Neural progenitor cell (in vitro differentiated cells): ENCODE data around the gene SEC14L6. TPM values are rescaled to one million over a fixed set of nuclear protein-coding genes. Genes with fewer than 3 reads are reported as not detected.

Source experiments
- DNase-seq: peaks from one replicate; pipeline ENCODE4 v3.0.0-alpha.2; 2016; ENCODE audit warnings: low spot score
- H2AFZ ChIP-seq: fragments of 200-600 bp; sonication (generic); replicated peaks from 2 replicates; pipeline ENCODE4 v1.6.1; 2016; ENCODE audit warnings: antibody characterized with exemption
- H3F3A ChIP-seq: fragments of 200-600 bp; sonication (generic); 2 replicates; pipeline ENCODE4 v1.6.1; 2016; ENCODE audit warnings: antibody characterized with exemption, low read depth
- H3K27ac ChIP-seq: fragments of 200-600 bp; sonication (generic); 2 replicates; pipeline ENCODE4 v1.5.1; 2016; ENCODE audit warnings: mild to moderate bottlenecking
- H3K27me3 ChIP-seq: fragments of 200-600 bp; sonication (generic); 2 replicates; pipeline ENCODE4 v1.6.1; 2016; ENCODE audit warnings: mild to moderate bottlenecking, moderate library complexity
- H3K36me3 ChIP-seq: fragments of 200-600 bp; sonication (generic); 2 replicates; pipeline ENCODE4 v1.5.1; 2016
- H3K4me1 ChIP-seq: fragments of 200-600 bp; sonication (generic); 2 replicates; pipeline ENCODE4 v1.6.1; 2016; ENCODE audit warnings: mixed run types
- H3K4me2 ChIP-seq: fragments of 200-600 bp; sonication (generic); 2 replicates; pipeline ENCODE4 v1.6.1; 2016
- H3K4me3 ChIP-seq: fragments of 200-600 bp; sonication (generic); 2 replicates; pipeline ENCODE4 v1.5.1; 2016
- H3K79me2 ChIP-seq: fragments of 200-600 bp; sonication (generic); 2 replicates; pipeline ENCODE4 v1.6.1; 2016; ENCODE audit warnings: low read depth
- H3K9ac ChIP-seq: fragments of 200-600 bp; sonication (generic); 2 replicates; pipeline ENCODE4 v1.6.1; 2016
- H3K9me3 ChIP-seq: fragments of 200-600 bp; sonication (generic); 2 replicates; pipeline ENCODE4 v1.5.1; 2016; ENCODE audit warnings: low read depth
- H4K20me1 ChIP-seq: fragments of 200-600 bp; sonication (generic); 2 replicates; pipeline ENCODE4 v1.6.1; 2016; ENCODE audit warnings: low read depth
- H3K27ac Mint-ChIP-seq: 3 replicates; pipeline ENCODE4 v1.8.0; 2021; ENCODE audit warnings: mixed read lengths
- H3K27me3 Mint-ChIP-seq: 2 replicates; pipeline ENCODE4 v1.8.0; 2022; ENCODE audit warnings: low read depth, mild to moderate bottlenecking, inconsistent platforms, moderate library complexity, mixed read lengths; ENCODE audit not compliant: insufficient read depth
- H3K36me3 Mint-ChIP-seq: 3 replicates; pipeline ENCODE4 v1.8.0; 2021; ENCODE audit warnings: mixed read lengths
- H3K4me1 Mint-ChIP-seq: 3 replicates; pipeline ENCODE4 v1.8.0; 2021; ENCODE audit warnings: mixed read lengths
- H3K4me3 Mint-ChIP-seq: 3 replicates; pipeline ENCODE4 v1.8.0; 2021; ENCODE audit warnings: mild to moderate bottlenecking, moderate library complexity, mixed read lengths
- H3K9me3 Mint-ChIP-seq: 3 replicates; pipeline ENCODE4 v1.8.0; 2020; ENCODE audit warnings: mixed read lengths
- EZH2 ChIP-seq: fragments of 200-600 bp; sonication (generic); IDR thresholded peaks from 2 replicates; pipeline ENCODE4 v1.6.1; 2017; ENCODE audit warnings: antibody characterized with exemption, mild to moderate bottlenecking, moderate library complexity
- EZH2phosphoT487 ChIP-seq: fragments of 200-600 bp; sonication (generic); IDR thresholded peaks from 2 replicates; pipeline ENCODE4 v1.6.1; 2017; ENCODE audit warnings: antibody characterized with exemption
- total RNA-seq: library from RNA; depleted of rRNA; stranded (reverse); fragments of >200 nt; gene quantifications from 2 replicates; pipeline ENCODE4 v1.2.3, GENCODE V29; 2015; ENCODE audit warnings: low replicate concordance
- TF ChIP-seq, protein P1 (sequence below): fragments of 200-600 bp; sonication (generic); IDR thresholded peaks from 2 replicates; pipeline ENCODE4 v1.5.1; 2017; ENCODE audit warnings: antibody characterized with exemption, mild to moderate bottlenecking

SEC14L6 gene
- total RNA-seq, 1 donor from 2014 or later = 2.4 TPM

GRCh38 chr22:30483169-30483568 lies 63.4 kb downstream of the SEC14L6 start:
- no peaks in the 10 kb centered on the region for H3K9me3 ChIP-seq
- no peaks in the 10 kb centered on the region for H3K79me2 ChIP-seq
- Mint-ChIP-seq H3K4me1 (no peaks in the 10 kb centered on the region), H3K27ac (no peak overlapping the region), H3K9me3 (peaks cover 2% of the 10 kb centered on the region), H3K36me3 (no peaks in the 10 kb centered on the region), H3K4me3 (no peak overlapping the region), H3K27me3 (peaks cover 6% of the 10 kb centered on the region)
- no peaks in the 10 kb centered on the region for H3K27me3 ChIP-seq
- TF ChIP-seq, protein P1, sequence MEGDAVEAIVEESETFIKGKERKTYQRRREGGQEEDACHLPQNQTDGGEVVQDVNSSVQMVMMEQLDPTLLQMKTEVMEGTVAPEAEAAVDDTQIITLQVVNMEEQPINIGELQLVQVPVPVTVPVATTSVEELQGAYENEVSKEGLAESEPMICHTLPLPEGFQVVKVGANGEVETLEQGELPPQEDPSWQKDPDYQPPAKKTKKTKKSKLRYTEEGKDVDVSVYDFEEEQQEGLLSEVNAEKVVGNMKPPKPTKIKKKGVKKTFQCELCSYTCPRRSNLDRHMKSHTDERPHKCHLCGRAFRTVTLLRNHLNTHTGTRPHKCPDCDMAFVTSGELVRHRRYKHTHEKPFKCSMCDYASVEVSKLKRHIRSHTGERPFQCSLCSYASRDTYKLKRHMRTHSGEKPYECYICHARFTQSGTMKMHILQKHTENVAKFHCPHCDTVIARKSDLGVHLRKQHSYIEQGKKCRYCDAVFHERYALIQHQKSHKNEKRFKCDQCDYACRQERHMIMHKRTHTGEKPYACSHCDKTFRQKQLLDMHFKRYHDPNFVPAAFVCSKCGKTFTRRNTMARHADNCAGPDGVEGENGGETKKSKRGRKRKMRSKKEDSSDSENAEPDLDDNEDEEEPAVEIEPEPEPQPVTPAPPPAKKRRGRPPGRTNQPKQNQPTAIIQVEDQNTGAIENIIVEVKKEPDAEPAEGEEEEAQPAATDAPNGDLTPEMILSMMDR = no peak
- TF ChIP-seq EZH2phosphoT487 = no peak
- no peak for TF ChIP-seq EZH2
- H4K20me1 ChIP-seq = no peaks in the 10 kb centered on the region
- no peak for DNase-seq
- H3K27ac ChIP-seq = no peak overlapping the region
- no peak overlapping the region for H2AFZ ChIP-seq
- H3K4me3 ChIP-seq = no peak overlapping the region
- no peak overlapping the region for H3K4me2 ChIP-seq
- no peaks in the 10 kb centered on the region for H3F3A ChIP-seq
- no peaks in the 10 kb centered on the region for H3K36me3 ChIP-seq
- H3K4me1 ChIP-seq = no peaks in the 10 kb centered on the region
- H3K9ac ChIP-seq = no peak overlapping the region

DNA sequence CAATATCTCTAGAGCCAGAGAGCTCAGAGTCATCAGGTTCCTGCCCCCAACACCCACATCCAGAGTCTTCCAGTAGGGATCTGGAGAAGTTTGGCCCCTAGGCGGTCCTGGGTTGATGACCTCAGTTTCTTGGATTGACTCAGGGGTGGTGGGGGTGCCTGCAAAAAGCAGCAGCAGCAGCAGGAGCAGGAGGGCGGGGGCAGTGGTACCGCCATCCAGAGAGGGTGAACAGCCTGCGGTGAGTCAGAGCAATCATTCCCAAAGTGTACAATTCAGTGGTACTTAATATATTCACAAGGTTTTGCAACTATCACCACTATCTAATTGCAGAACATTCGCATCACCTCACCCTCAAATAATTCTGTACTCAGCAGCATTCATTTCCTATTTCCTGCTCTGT lies 64.8 kb downstream of the SEC14L6 start:
- Histone ChIP-seq H3K4me3 (no peak overlapping the region), H3K79me2 (no peaks in the 10 kb centered on the region), H3K27me3 (no peaks in the 10 kb centered on the region), H3F3A (no peaks in the 10 kb centered on the region), H3K27ac (no peak overlapping the region), H3K4me1 (no peaks in the 10 kb centered on the region), H3K4me2 (no peak overlapping the region), H2AFZ (no peak overlapping the region), H3K9ac (no peak overlapping the region), H3K9me3 (no peaks in the 10 kb centered on the region), H3K36me3 (no peaks in the 10 kb centered on the region), H4K20me1 (no peaks in the 10 kb centered on the region)
- Mint-ChIP-seq H3K36me3 (no peaks in the 10 kb centered on the region), H3K4me1 (no peaks in the 10 kb centered on the region), H3K4me3 (no peak overlapping the region), H3K9me3 (peaks cover 2% of the 10 kb centered on the region), H3K27ac (no peak overlapping the region), H3K27me3 (peaks cover 6% of the 10 kb centered on the region)
- DNase-seq = no peak
- TF ChIP-seq, protein P1 = no peak
- TF ChIP-seq EZH2phosphoT487 (no peak), EZH2 (no peak)

GRCh38 chr22:30479981-30480380 lies 66.6 kb downstream of the SEC14L6 start:
- Histone ChIP-seq H4K20me1 (no peaks in the 10 kb centered on the region), H3F3A (no peaks in the 10 kb centered on the region), H3K27ac (no peak overlapping the region), H3K4me2 (no peak overlapping the region), H3K9ac (no peak overlapping the region), H3K36me3 (no peaks in the 10 kb centered on the region), H2AFZ (no peak overlapping the region), H3K4me3 (no peak overlapping the region), H3K9me3 (no peaks in the 10 kb centered on the region), H3K79me2 (no peaks in the 10 kb centered on the region), H3K27me3 (no peaks in the 10 kb centered on the region), H3K4me1 (no peaks in the 10 kb centered on the region)
- TF ChIP-seq EZH2phosphoT487 (no peak), EZH2 (no peak)
- TF ChIP-seq, protein P1 = no peak
- Mint-ChIP-seq H3K4me1 (no peaks in the 10 kb centered on the region), H3K9me3 (peaks cover 2% of the 10 kb centered on the region), H3K27ac (no peak overlapping the region), H3K4me3 (no peak overlapping the region), H3K36me3 (no peaks in the 10 kb centered on the region), H3K27me3 (peaks cover 3% of the 10 kb centered on the region)
- DNase-seq = no peak
